SK-N-SH treated with all-trans-retinoic acid at 6 μM for 48 hours (cell line): ENCODE data around the gene PRSS37.
"Not testable (repeated sequence)": the region's sequence is repeated elsewhere in the genome, so short reads cannot be mapped to it uniquely, and the experiment has no call there.

Source experiments
- ATAC-seq: fragments of 200-7000 bp; cut with Tn5 transposase; 3 replicates; pipeline ENCODE4 v1.9.1; 2020; ENCODE audit warnings: mild to moderate bottlenecking, moderate library complexity
- BACH2 ChIP-seq: fragments of 250-450 bp; sonication (Bioruptor Pico); IDR thresholded peaks from 2 replicates; pipeline ENCODE4 v1.9.0; 2021; ENCODE audit warnings: mild to moderate bottlenecking, borderline replicate concordance
- CREB5 ChIP-seq: fragments of 250-450 bp; sonication (Bioruptor Pico); IDR thresholded peaks from 2 replicates; pipeline ENCODE4 v1.5.1; 2020; ENCODE audit warnings: low read depth, mild to moderate bottlenecking, moderate library complexity
- CSDC2 ChIP-seq: fragments of 250-450 bp; sonication (Bioruptor Pico); IDR thresholded peaks from 2 replicates; pipeline ENCODE4 v1.5.0; 2020; ENCODE audit warnings: mild to moderate bottlenecking, moderate library complexity
- ESRRG ChIP-seq: fragments of 250-450 bp; sonication (Bioruptor Pico); IDR thresholded peaks from 2 replicates; pipeline ENCODE4 v1.6.1; 2021; ENCODE audit warnings: mild to moderate bottlenecking
- GLIS3 ChIP-seq: fragments of 250-450 bp; sonication (Bioruptor Pico); IDR thresholded peaks from 2 replicates; pipeline ENCODE4 v1.5.0; 2020; ENCODE audit warnings: mild to moderate bottlenecking, moderate library complexity
- OSR1 ChIP-seq: fragments of 250-450 bp; sonication (Bioruptor Pico); IDR thresholded peaks from 2 replicates; pipeline ENCODE4 v1.8.0; 2022; ENCODE audit warnings: moderate library complexity, mild to moderate bottlenecking, inconsistent platforms
- POU6F1 ChIP-seq: fragments of 250-450 bp; sonication (Bioruptor Pico); IDR thresholded peaks from 2 replicates; pipeline ENCODE4 v1.8.0; 2021; ENCODE audit warnings: low read depth, mild to moderate bottlenecking, moderate library complexity, borderline replicate concordance
- PPARA ChIP-seq: fragments of 250-450 bp; sonication (Bioruptor Pico); IDR thresholded peaks from 2 replicates; pipeline ENCODE4 v1.5.0; 2020; ENCODE audit warnings: mild to moderate bottlenecking, borderline replicate concordance
- RARB ChIP-seq: fragments of 250-450 bp; sonication (Bioruptor Pico); IDR thresholded peaks from 2 replicates; pipeline ENCODE4 v1.8.0; 2021; ENCODE audit warnings: mild to moderate bottlenecking, moderate library complexity
- SNAI2 ChIP-seq: fragments of 250-450 bp; sonication (Bioruptor Pico); IDR thresholded peaks from 2 replicates; pipeline ENCODE4 v1.5.0; 2020; ENCODE audit warnings: mild to moderate bottlenecking, moderate library complexity
- TCF4 ChIP-seq: fragments of 250-450 bp; sonication (Bioruptor Pico); IDR thresholded peaks from 2 replicates; pipeline ENCODE4 v1.8.0; 2021; ENCODE audit warnings: mild to moderate bottlenecking, moderate library complexity, borderline replicate concordance
- TOX ChIP-seq: fragments of 250-450 bp; sonication (Bioruptor Pico); IDR thresholded peaks from 2 replicates; pipeline ENCODE4 v1.8.0; 2021; ENCODE audit warnings: mild to moderate bottlenecking, moderate library complexity, borderline replicate concordance
- ZC3H10 ChIP-seq: fragments of 250-450 bp; sonication (Bioruptor Pico); IDR thresholded peaks from 2 replicates; pipeline ENCODE4 v1.5.1; 2021; ENCODE audit warnings: mild to moderate bottlenecking, moderate library complexity
- ZFP3 ChIP-seq: fragments of 250-450 bp; sonication (Bioruptor Pico); IDR thresholded peaks from 2 replicates; pipeline ENCODE4 v1.5.0; 2020; ENCODE audit warnings: mild to moderate bottlenecking, moderate library complexity
- ZFP30 ChIP-seq: fragments of 450-650 bp; formaldehyde crosslinking; IDR thresholded peaks from 2 replicates; pipeline ENCODE4 v1.5.0; 2022; ENCODE audit warnings: mild to moderate bottlenecking, moderate library complexity
- ZNF565 ChIP-seq: fragments of 450-650 bp; formaldehyde crosslinking; conservative IDR thresholded peaks from 2 replicates; pipeline ENCODE4 v1.5.0; 2020; ENCODE audit warnings: low read depth, mild to moderate bottlenecking, moderate library complexity
- ZNF70 ChIP-seq: fragments of 450-650 bp; formaldehyde crosslinking; IDR thresholded peaks from 2 replicates; pipeline ENCODE4 v1.5.0; 2020; ENCODE audit warnings: mild to moderate bottlenecking, moderate library complexity
- ZNF8 ChIP-seq: fragments of 450-650 bp; formaldehyde crosslinking; IDR thresholded peaks from 2 replicates; pipeline ENCODE4 v1.5.0; 2020; ENCODE audit warnings: mild to moderate bottlenecking, moderate library complexity
- TF ChIP-seq, protein P1 (sequence below): fragments of 250-450 bp; sonication (Bioruptor Pico); IDR thresholded peaks from 2 replicates; pipeline ENCODE4 v1.5.1; 2021; ENCODE audit warnings: mild to moderate bottlenecking, moderate library complexity
- TF ChIP-seq, protein P2 (sequence below): fragments of 250-450 bp; sonication (Bioruptor Pico); IDR thresholded peaks from 2 replicates; pipeline ENCODE4 v1.5.0; 2020; ENCODE audit warnings: mild to moderate bottlenecking, moderate library complexity

Gene PRSS37

GRCh38 chr7:141838581-141838980 is 2.7 kb downstream of the PRSS37 start:
- ATAC-seq: no peak
- TF ChIP-seq, protein P1, sequence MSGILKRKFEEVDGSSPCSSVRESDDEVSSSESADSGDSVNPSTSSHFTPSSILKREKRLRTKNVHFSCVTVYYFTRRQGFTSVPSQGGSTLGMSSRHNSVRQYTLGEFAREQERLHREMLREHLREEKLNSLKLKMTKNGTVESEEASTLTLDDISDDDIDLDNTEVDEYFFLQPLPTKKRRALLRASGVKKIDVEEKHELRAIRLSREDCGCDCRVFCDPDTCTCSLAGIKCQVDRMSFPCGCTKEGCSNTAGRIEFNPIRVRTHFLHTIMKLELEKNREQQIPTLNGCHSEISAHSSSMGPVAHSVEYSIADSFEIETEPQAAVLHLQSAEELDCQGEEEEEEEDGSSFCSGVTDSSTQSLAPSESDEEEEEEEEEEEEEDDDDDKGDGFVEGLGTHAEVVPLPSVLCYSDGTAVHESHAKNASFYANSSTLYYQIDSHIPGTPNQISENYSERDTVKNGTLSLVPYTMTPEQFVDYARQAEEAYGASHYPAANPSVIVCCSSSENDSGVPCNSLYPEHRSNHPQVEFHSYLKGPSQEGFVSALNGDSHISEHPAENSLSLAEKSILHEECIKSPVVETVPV (CRISPR knock-in tag): no peak
- no peak for TF ChIP-seq ZNF70 (CRISPR knock-in tag)
- no peak for TF ChIP-seq ZC3H10 (CRISPR knock-in tag)

GRCh38 chr7:141837683-141838082 is 3.6 kb downstream of the PRSS37 start:
- TF ChIP-seq SNAI2 (CRISPR knock-in tag) (no peak), GLIS3 (CRISPR knock-in tag) (no peak), ZNF565 (CRISPR knock-in tag) (no peak), ZFP3 (no peak), ZFP30 (no peak), PPARA (CRISPR knock-in tag) (no peak), ESRRG (CRISPR knock-in tag) (no peak), OSR1 (no peak), ZC3H10 (CRISPR knock-in tag) (no peak), TCF4 (CRISPR knock-in tag) (no peak), TOX (CRISPR knock-in tag) (no peak), ZNF70 (CRISPR knock-in tag) (no peak), ZNF8 (CRISPR knock-in tag) (no peak), CREB5 (CRISPR knock-in tag) (no peak), RARB (CRISPR knock-in tag) (no peak)
- TF ChIP-seq, protein P1 (CRISPR knock-in tag): no peak
- TF ChIP-seq, protein P2, sequence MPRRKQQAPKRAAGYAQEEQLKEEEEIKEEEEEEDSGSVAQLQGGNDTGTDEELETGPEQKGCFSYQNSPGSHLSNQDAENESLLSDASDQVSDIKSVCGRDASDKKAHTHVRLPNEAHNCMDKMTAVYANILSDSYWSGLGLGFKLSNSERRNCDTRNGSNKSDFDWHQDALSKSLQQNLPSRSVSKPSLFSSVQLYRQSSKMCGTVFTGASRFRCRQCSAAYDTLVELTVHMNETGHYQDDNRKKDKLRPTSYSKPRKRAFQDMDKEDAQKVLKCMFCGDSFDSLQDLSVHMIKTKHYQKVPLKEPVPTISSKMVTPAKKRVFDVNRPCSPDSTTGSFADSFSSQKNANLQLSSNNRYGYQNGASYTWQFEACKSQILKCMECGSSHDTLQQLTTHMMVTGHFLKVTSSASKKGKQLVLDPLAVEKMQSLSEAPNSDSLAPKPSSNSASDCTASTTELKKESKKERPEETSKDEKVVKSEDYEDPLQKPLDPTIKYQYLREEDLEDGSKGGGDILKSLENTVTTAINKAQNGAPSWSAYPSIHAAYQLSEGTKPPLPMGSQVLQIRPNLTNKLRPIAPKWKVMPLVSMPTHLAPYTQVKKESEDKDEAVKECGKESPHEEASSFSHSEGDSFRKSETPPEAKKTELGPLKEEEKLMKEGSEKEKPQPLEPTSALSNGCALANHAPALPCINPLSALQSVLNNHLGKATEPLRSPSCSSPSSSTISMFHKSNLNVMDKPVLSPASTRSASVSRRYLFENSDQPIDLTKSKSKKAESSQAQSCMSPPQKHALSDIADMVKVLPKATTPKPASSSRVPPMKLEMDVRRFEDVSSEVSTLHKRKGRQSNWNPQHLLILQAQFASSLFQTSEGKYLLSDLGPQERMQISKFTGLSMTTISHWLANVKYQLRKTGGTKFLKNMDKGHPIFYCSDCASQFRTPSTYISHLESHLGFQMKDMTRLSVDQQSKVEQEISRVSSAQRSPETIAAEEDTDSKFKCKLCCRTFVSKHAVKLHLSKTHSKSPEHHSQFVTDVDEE (CRISPR knock-in tag): no peak
- TF ChIP-seq, all 23 proteins: peak for 0
- no peak for ATAC-seq

DNA sequence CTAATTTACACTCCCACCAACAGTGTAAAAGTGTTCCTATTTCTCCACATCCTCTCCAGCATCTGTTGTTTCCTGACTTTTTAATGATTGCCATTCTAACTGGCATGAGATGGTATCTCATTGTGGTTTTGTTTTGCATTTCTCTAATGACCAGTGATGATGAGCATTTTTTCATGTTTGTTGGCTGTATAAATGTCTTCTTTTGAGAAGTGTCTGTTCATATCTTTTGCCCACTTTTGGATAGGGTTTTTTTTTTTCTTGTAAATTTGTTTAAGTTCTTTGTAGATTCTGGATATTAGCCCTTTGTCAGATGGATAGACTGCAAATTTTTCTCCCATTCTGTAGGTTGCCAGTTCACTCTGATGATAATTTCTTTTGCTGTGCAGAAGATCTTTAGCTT is 18.9 kb downstream of the PRSS37 start:
- not testable (repeated sequence) for ATAC-seq

DNA sequence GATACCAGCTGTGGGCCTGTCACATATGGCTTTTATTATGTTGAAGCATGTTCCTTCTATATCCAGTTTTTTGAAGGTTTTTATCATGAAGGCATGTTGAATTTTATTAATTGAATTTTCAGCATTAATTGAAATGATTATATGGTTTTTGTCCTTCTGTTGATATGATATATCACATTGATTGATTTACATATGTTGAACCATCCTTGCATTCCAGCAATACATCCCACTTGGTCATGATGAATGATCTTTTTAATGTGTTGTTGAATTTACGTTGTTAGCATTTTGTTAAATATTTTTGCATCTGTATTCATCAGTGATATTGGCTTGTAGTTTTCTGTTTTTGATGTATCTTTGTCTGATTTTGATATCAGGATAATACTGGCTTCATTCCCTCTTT is 21.2 kb downstream of the PRSS37 start:
- no peak for ATAC-seq

More for the DNA sequence above, 21.2 kb downstream of the PRSS37 start:
- no peak for TF ChIP-seq RARB (CRISPR knock-in tag)
- TF ChIP-seq TOX (CRISPR knock-in tag): no peak
- TF ChIP-seq POU6F1 (CRISPR knock-in tag): no peak
- no peak for TF ChIP-seq TCF4 (CRISPR knock-in tag)
- no peak for TF ChIP-seq BACH2 (CRISPR knock-in tag)
- no peak for TF ChIP-seq SNAI2 (CRISPR knock-in tag)
- TF ChIP-seq ZNF70 (CRISPR knock-in tag): no peak
- TF ChIP-seq OSR1: no peak
- TF ChIP-seq, protein P1 (CRISPR knock-in tag): no peak
- TF ChIP-seq ZFP3: no peak
- TF ChIP-seq CSDC2 (CRISPR knock-in tag): no peak
- TF ChIP-seq, all 23 proteins: peak for 0
